Parathyroid adenoma (tissue), 2 donors: Measurements from ENCODE around the gene PIAS4.

ENCODE experiments used
- H2AFZ ChIP-seq: fragments of 300-600 bp; sonication (generic); one replicate; pipeline ENCODE4 v1.7.0; 2017; ENCODE audit warnings: antibody characterized with exemption, mild to moderate bottlenecking
- H3K27ac ChIP-seq: fragments of 300-600 bp; sonication (generic); one replicate; pipeline ENCODE4 v1.7.0; 2017
- H3K27me3 ChIP-seq: fragments of 300-600 bp; sonication (generic); one replicate; pipeline ENCODE4 v1.7.0; 2017; ENCODE audit warnings: low read length; ENCODE audit not compliant: control insufficient read depth, insufficient read depth
- H3K36me3 ChIP-seq: fragments of 300-600 bp; sonication (generic); one replicate; pipeline ENCODE4 v1.7.0; 2017; ENCODE audit warnings: low read length; ENCODE audit not compliant: control insufficient read depth, insufficient read depth
- H3K4me1 ChIP-seq: fragments of 300-600 bp; sonication (generic); one replicate; pipeline ENCODE4 v1.7.0; 2017; ENCODE audit warnings: control low read depth
- H3K4me2 ChIP-seq: fragments of 300-600 bp; sonication (generic); one replicate; pipeline ENCODE4 v1.7.0; 2017; ENCODE audit warnings: low read length
- H3K4me3 ChIP-seq: fragments of 300-600 bp; sonication (generic); one replicate; pipeline ENCODE4 v1.7.0; 2017; ENCODE audit warnings: low read depth, low read length
- H3K79me2 ChIP-seq: fragments of 300-600 bp; sonication (generic); one replicate; pipeline ENCODE4 v1.7.0; 2017; ENCODE audit warnings: control low read depth
- H3K9ac ChIP-seq: fragments of 300-600 bp; sonication (generic); one replicate; pipeline ENCODE4 v1.7.0; 2017; ENCODE audit warnings: mild to moderate bottlenecking
- H3K9me3 ChIP-seq: fragments of 300-600 bp; sonication (generic); one replicate; pipeline ENCODE4 v1.7.0; 2017; ENCODE audit warnings: low read length; ENCODE audit not compliant: control insufficient read depth
- TF ChIP-seq, protein P1 (sequence below): fragments of 300-600 bp; sonication (generic); IDR thresholded peaks from one replicate; pipeline ENCODE4 v1.7.0; 2017; ENCODE audit warnings: antibody characterized with exemption, mild to moderate bottlenecking
- donor health status: primary hyperparathyroidism.

PIAS4 gene

DNA sequence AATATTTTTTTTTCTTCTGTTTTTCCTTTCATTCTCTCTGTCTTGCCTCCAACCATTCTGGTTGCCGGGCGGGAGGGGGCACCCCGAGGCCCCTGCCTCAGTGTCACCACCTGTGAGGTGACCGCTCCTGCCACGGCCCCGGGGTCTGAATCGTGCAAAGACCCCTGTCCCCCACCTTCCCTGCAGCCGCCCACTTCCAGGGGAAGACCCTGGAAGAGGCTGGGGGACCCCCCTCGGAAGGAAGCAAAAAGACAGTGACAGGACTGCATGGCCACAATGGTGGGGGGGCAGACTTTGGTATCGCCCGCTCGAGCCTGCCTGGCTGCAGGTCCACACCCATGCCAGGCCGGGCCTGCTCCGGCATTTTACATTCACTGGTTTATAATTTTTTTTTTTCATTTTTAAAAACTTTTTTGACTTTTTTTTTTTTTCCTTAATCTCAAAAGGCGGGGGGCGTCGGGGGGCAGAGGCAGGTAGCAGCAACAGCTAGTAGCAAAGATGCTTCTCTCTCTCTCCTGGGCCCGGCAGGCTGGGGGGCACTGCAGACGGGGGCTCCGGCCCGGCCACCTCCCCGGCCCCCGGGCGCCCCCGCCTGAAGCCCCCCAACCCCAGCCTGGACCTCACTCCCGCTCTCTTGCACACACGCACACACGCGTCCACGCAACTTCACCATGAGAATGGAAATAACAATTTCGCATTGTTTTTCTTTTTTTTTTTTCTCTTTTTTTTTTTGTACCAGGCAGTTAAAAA, 36.6 kb downstream of the PIAS4 start:
- no peak overlapping the region for H3K4me2 ChIP-seq
- H3K79me2 ChIP-seq = peaks cover 5% of the 10 kb centered on the region
- no peak overlapping the region for H3K4me3 ChIP-seq
- no peak overlapping the region for H3K9ac ChIP-seq
- no peaks in the 10 kb centered on the region for H3K9me3 ChIP-seq
- H2AFZ ChIP-seq = no peak overlapping the region
- no peaks in the 10 kb centered on the region for H3K36me3 ChIP-seq
- peaks cover 8% of the 10 kb centered on the region for H3K4me1 ChIP-seq
- no peaks in the 10 kb centered on the region for H3K27me3 ChIP-seq
- H3K27ac ChIP-seq = no peak overlapping the region
- TF ChIP-seq, protein P1, sequence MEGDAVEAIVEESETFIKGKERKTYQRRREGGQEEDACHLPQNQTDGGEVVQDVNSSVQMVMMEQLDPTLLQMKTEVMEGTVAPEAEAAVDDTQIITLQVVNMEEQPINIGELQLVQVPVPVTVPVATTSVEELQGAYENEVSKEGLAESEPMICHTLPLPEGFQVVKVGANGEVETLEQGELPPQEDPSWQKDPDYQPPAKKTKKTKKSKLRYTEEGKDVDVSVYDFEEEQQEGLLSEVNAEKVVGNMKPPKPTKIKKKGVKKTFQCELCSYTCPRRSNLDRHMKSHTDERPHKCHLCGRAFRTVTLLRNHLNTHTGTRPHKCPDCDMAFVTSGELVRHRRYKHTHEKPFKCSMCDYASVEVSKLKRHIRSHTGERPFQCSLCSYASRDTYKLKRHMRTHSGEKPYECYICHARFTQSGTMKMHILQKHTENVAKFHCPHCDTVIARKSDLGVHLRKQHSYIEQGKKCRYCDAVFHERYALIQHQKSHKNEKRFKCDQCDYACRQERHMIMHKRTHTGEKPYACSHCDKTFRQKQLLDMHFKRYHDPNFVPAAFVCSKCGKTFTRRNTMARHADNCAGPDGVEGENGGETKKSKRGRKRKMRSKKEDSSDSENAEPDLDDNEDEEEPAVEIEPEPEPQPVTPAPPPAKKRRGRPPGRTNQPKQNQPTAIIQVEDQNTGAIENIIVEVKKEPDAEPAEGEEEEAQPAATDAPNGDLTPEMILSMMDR = no peak

DNA sequence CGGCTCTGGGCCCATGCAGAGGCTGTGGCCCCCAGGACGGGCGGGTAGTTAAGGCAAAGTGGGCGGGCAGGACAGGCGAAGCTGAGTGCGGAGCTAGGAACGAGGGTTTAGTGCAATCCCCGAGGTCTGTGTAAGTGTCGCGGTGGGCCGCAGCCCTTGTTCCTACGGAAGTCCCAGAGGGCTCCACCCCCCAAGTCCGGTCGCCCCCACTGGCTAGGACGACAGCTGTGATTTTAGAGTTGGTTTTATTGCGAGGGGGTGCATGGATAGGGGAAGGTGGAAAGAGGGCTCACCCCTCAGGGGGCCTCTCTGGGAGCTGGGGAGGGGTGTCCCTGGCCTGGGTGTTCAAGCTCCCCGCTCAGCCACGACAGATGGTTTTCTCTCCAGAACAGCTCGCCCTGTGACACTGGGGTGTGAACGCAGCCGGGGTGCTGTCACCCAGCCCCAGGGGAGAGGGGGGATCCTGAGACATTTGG, 37.5 kb downstream of the PIAS4 start:
- Histone ChIP-seq H3K4me1 (peaks cover 8% of the 10 kb centered on the region), H3K4me3 (no peak overlapping the region), H3K79me2 (peaks cover 8% of the 10 kb centered on the region), H3K36me3 (no peaks in the 10 kb centered on the region), H3K27ac (no peak overlapping the region), H3K9ac (no peak overlapping the region), H3K27me3 (no peaks in the 10 kb centered on the region), H3K9me3 (no peaks in the 10 kb centered on the region), H3K4me2 (no peak overlapping the region), H2AFZ (no peak overlapping the region)
- TF ChIP-seq, protein P1 = no peak

- no peak overlapping the region for H3K9ac ChIP-seq
- no peak overlapping the region for H3K27ac ChIP-seq
These were observed 38.2 kb downstream of the PIAS4 start for GRCh38 chr19:4045597-4046361.

GRCh38 chr19:4046362-4046691, 38.8 kb downstream of the PIAS4 start:
- TF ChIP-seq, protein P1 = no peak
- H3K36me3 ChIP-seq = no peaks in the 10 kb centered on the region
- H2AFZ ChIP-seq = no peak overlapping the region
- no peak overlapping the region for H3K4me3 ChIP-seq
- H3K9ac ChIP-seq = no peak overlapping the region
- peaks cover 10% of the 10 kb centered on the region for H3K79me2 ChIP-seq
- H3K27ac ChIP-seq = no peak overlapping the region
- no peak overlapping the region for H3K4me2 ChIP-seq
- H3K4me1 ChIP-seq = peaks cover 8% of the 10 kb centered on the region
- H3K27me3 ChIP-seq = no peaks in the 10 kb centered on the region
- H3K9me3 ChIP-seq = no peaks in the 10 kb centered on the region

More at GRCh38 chr19:4045597-4046361, 38.2 kb downstream of the PIAS4 start:
- no peaks in the 10 kb centered on the region for H3K9me3 ChIP-seq
- peaks cover 8% of the 10 kb centered on the region for H3K4me1 ChIP-seq
- no peaks in the 10 kb centered on the region for H3K27me3 ChIP-seq
- H3K4me3 ChIP-seq = no peak overlapping the region
- H3K4me2 ChIP-seq = no peak overlapping the region
- H3K79me2 ChIP-seq = peaks cover 8% of the 10 kb centered on the region
- H2AFZ ChIP-seq = no peak overlapping the region
- no peaks in the 10 kb centered on the region for H3K36me3 ChIP-seq
- TF ChIP-seq, protein P1 = no peak
